GM18499 (cell line): Measurements from ENCODE around the gene PVALB.

Experiments
- ATAC-seq: cut with Tn5 transposase; IDR thresholded peaks from one replicate; pipeline ENCODE4 v1.9.1; 2021; ENCODE audit warnings: moderate number of reproducible peaks; ENCODE audit not compliant: insufficient read depth, unreplicated experiment

PVALB gene

GRCh38 chr22:36850056-36850455 lies 33.2 kb upstream of the PVALB start:
- ATAC-seq = no peak

- ATAC-seq = no peak
These were observed 30.1 kb upstream of the PVALB start for GRCh38 chr22:36846949-36847348.

- no peak for ATAC-seq
These were observed 29.4 kb upstream of the PVALB start for GRCh38 chr22:36846271-36846670.

- ATAC-seq = no peak
These were observed 23.3 kb upstream of the PVALB start for GRCh38 chr22:36840106-36840505.

GRCh38 chr22:36839356-36840073 lies 22.7 kb upstream of the PVALB start:
- no peak for ATAC-seq

- ATAC-seq = no peak
These were observed 21.5 kb upstream of the PVALB start for GRCh38 chr22:36838119-36839030.

- ATAC-seq = no peak
These were observed 19.1 kb upstream of the PVALB start for GRCh38 chr22:36835903-36836302.

GRCh38 chr22:36833073-36833472 lies 16.2 kb upstream of the PVALB start:
- no peak for ATAC-seq

- ATAC-seq = no peak
These were observed 14.9 kb upstream of the PVALB start for GRCh38 chr22:36831717-36832116.

- no peak for ATAC-seq
These were observed 14.4 kb upstream of the PVALB start for GRCh38 chr22:36831206-36831605.

- ATAC-seq = no peak
These were observed 13.8 kb upstream of the PVALB start for GRCh38 chr22:36830601-36831000.

GRCh38 chr22:36829370-36830002 lies 12.7 kb upstream of the PVALB start:
- ATAC-seq = no peak

- no peak for ATAC-seq
These were observed 12.0 kb upstream of the PVALB start for GRCh38 chr22:36828815-36829214.

- no peak for ATAC-seq
These were observed 9.4 kb upstream of the PVALB start for GRCh38 chr22:36826262-36826661.

GRCh38 chr22:36824655-36825054 lies 7.8 kb upstream of the PVALB start:
- no peak for ATAC-seq

GRCh38 chr22:36823186-36823839 lies 6.5 kb upstream of the PVALB start:
- no peak for ATAC-seq

- ATAC-seq = no peak
These were observed 5.7 kb upstream of the PVALB start for GRCh38 chr22:36822581-36822980.

- no peak for ATAC-seq
These were observed 2.3 kb upstream of the PVALB start for GRCh38 chr22:36819112-36819511.

- no peak for ATAC-seq
These were observed 1.3 kb upstream of the PVALB start for GRCh38 chr22:36818010-36818642.

GRCh38 chr22:36817525-36817848 lies 652 bp upstream of the PVALB start:
- no peak for ATAC-seq

GRCh38 chr22:36816339-36816635 lies 548 bp downstream of the PVALB start:
- ATAC-seq = no peak
